Adrenal gland (tissue), 12 donors: Measurements from ENCODE around the gene CILP2. TPM values are rescaled to one million over a fixed set of nuclear protein-coding genes. Genes with fewer than 3 reads are reported as not detected.

Experiments used
- DNase-seq, 7 donors: peaks; one replicate each; pipeline ENCODE4 v3.0.0-alpha.2; 2019 to 2020
- H3K27ac ChIP-seq, 5 donors: fragments of 200-600 bp; sonication (generic) in 4 of 5; 1 replicate in 3 of 5; 2 replicates in 2 of 5; pipeline versions ENCODE4 v1.5.1 to v1.8.0; 2016 to 2020; ENCODE audit warnings: mild to moderate bottlenecking in 1 of 5
- H3K27me3 ChIP-seq: fragments of 200-600 bp; 2 replicates; pipeline ENCODE4 v1.8.0; 2021
- H3K36me3 ChIP-seq, 2 donors: fragments of 200-600 bp; replicated peaks in 1 of 2; 1 replicate in 1 of 2; 2 replicates in 1 of 2; pipeline versions ENCODE4 v1.5.1 to v1.8.0; 2018 to 2022
- H3K4me1 ChIP-seq, 2 donors: fragments of 200-600 bp; replicated peaks in 1 of 2; 1 replicate in 1 of 2; 2 replicates in 1 of 2; pipeline versions ENCODE4 v1.5.1 to v1.8.0; 2018 to 2021
- H3K4me3 ChIP-seq, 4 donors: fragments of 200-600 bp; sonication (generic) in 3 of 4; one replicate each; pipeline ENCODE4 v1.5.1; 2016 to 2018
- H3K9me3 ChIP-seq, 3 donors: fragments of 200-600 bp; sonication (generic) in 1 of 3; replicated peaks in 1 of 3; 1 replicate in 2 of 3; 2 replicates in 1 of 3; pipeline versions ENCODE4 v1.5.1 to v1.8.0; 2016 to 2021
- POLR2A ChIP-seq, 2 donors: fragments of 450-650 bp; IDR thresholded peaks; one replicate each; pipeline ENCODE4 v1.6.1; 2017; ENCODE audit warnings: antibody characterized with exemption in 2 of 2, mild to moderate bottlenecking in 2 of 2, moderate library complexity in 1 of 2
- whole genome bisulfite sequencing, 4 donors: extraction: QIAGEN DNeasy Blood & Tissue Kit in 2 of 4; methylation state at CpG; one replicate each; pipeline versions ENCODE4 v1.1.5 to v1.1.7; 2013 to 2017; 5-methylcytosine and 5-hydroxymethylcytosine counted together
- intact Hi-C, 2 donors: fragments of 100-400 bp; cut with DNase I; formaldehyde crosslinking; loops; one replicate each; pipeline versions ENCODE4 v1.14.1 to v1.15.0; 2022 to 2023
- polyA plus RNA-seq, 3 donors: library from polyadenylated mRNA; stranded (reverse); fragments of 200-250 nt in 2 of 3; fragments of 350-450 nt in 1 of 3; fragmentation: Illumina TruSeq in 1 of 3; extraction: RNeasy Lipid Tissue Mini Kit (QIAGEN cat#74804) in 1 of 3; gene quantifications; one replicate each; pipeline ENCODE4 v1.2.3, GENCODE V29; 2013 to 2014
- total RNA-seq, 9 donors: library from RNA; depleted of rRNA in 4 of 9; stranded (reverse); fragments of >200 nt in 4 of 9; fragments of 120-200 nt in 1 of 9; fragmentation: NEBNext Ultra II Directional in 1 of 9; extraction: Animal tissue kit (Norgen Biotek cat#: 25700) in 1 of 9; gene quantifications; one replicate each; pipeline versions ENCODE4 v1.1.0 to v1.2.4, GENCODE V29; 2013 to 2023
- TF ChIP-seq, protein P1 (sequence below), 6 experiments: fragments of 450-650 bp in 4 of 6; fragments of 200-600 bp in 2 of 6; sonication (generic) in 1 of 6; IDR thresholded peaks; 1 replicate in 5 of 6; 2 replicates in 1 of 6; pipeline versions ENCODE4 v1.5.1 to v1.8.0; 2016 to 2021; ENCODE audit warnings: antibody characterized with exemption in 6 of 6, mild to moderate bottlenecking in 2 of 6, moderate library complexity in 1 of 6
- donor health status: healthy with polysubstance abuse.
- donor health status: Bipolar disorder and iron deficiency.
- donor health status: DM: yes; HTN: yes; CAD: no.
- donor health status: DM: no; HTN: no; CAD: no.
- donor health status: DM: no; HTN: no; CAD: no.
- donor health status: DM: yes; HTN: yes; CAD: no.

The CILP2 gene
- total and polyA plus RNA-seq, 12 donors: 0.13 to 0.43 (median 0.23) TPM; not detected in 8

DNA sequence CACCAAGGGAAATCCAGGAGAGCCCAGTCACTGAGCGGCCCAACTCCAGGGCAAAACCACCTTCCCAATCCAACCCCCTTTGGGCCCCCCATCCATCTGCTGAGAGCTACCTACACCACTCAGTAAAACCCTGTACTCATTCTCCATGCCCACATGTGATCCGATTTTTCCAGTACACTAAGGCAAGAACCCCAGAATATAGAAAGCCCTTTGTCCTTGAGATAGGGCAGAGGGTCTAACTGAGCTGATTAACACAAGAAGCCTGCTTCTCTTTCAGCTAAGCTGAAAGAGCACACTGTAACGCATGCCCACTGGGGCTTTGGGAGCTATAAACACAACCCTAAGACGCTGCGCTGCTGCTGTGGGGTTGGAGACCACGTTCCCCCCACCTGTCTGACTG, 44.4 kb downstream of the CILP2 start:
- TF ChIP-seq POLR2A (IDR thresholded peaks at IDR 0.05): no peak
- TF ChIP-seq, protein P1, sequence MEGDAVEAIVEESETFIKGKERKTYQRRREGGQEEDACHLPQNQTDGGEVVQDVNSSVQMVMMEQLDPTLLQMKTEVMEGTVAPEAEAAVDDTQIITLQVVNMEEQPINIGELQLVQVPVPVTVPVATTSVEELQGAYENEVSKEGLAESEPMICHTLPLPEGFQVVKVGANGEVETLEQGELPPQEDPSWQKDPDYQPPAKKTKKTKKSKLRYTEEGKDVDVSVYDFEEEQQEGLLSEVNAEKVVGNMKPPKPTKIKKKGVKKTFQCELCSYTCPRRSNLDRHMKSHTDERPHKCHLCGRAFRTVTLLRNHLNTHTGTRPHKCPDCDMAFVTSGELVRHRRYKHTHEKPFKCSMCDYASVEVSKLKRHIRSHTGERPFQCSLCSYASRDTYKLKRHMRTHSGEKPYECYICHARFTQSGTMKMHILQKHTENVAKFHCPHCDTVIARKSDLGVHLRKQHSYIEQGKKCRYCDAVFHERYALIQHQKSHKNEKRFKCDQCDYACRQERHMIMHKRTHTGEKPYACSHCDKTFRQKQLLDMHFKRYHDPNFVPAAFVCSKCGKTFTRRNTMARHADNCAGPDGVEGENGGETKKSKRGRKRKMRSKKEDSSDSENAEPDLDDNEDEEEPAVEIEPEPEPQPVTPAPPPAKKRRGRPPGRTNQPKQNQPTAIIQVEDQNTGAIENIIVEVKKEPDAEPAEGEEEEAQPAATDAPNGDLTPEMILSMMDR (IDR thresholded peaks at IDR 0.05): no peak
- 84 to 100% (median 90%) methylated on average over 4 to 6 of the region's 6 CpGs for WGBS, 4 donors

DNA sequence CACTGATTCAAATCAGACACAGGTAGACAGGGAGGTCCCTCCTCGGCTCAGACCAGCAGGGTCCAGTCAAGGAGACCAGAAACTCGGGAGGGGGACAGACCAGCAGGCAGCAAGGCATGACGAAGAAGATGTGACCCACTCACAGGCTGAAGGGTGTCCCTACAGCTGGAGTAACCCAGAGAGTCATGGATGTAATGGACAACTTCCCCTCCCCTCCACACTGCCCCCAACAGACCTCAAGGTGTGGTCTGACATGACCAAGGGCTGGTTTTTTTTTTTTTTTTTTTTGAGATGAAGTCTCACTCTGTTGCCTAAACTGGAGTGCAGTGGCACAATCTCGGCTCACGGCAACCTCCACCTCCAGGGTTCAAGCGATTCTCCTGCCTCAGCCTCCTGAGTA, 46.3 kb downstream of the CILP2 start:
- no peak for DNase-seq
- H3K4me3 ChIP-seq: no peak overlapping the region
- 88 to 94% (median 89%) methylated on average over 6 of the region's 6 CpGs for WGBS, 4 donors
- H3K27me3 ChIP-seq: no peaks in the 10 kb centered on the region
- intact Hi-C loops: no loop called here
- no peaks in the 10 kb centered on the region for H3K9me3 ChIP-seq
- H3K27ac ChIP-seq: no peak overlapping the region
- no peaks in the 10 kb centered on the region for H3K36me3 ChIP-seq
- no peak for TF ChIP-seq POLR2A (IDR thresholded peaks at IDR 0.05)
- TF ChIP-seq, protein P1 (IDR thresholded peaks at IDR 0.05): no peak
- no peaks in the 10 kb centered on the region for H3K4me1 ChIP-seq

More for the DNA sequence above, 44.4 kb downstream of the CILP2 start:
- no peak for DNase-seq
- Histone ChIP-seq H3K27me3 (no peaks in the 10 kb centered on the region), H3K9me3 (no peaks in the 10 kb centered on the region), H3K4me1 (no peaks in the 10 kb centered on the region), H3K36me3 (no peaks in the 10 kb centered on the region), H3K4me3 (no peak overlapping the region), H3K27ac (no peak overlapping the region)
- intact Hi-C loops: no loop called here

DNA sequence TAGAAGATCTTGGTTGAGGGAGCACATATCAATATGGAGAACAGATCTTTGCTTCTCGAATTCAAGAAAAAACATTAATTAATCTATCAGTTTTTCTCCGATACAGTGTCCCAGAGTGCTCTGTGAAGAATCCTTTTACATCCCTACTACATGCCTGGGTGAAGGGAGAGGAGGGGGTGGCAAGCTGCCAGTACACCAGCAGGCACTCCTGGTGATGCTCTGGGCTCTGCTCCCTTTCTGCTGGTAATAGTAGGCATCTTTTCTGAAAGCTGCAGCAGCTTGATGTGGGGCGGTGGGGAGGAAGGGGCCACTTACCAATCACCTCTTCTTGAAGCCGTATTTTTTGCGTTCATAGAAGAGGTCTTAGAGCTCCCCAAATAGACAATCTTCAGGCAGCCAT, 49.7 kb downstream of the CILP2 start:
- Histone ChIP-seq H3K4me3 (no peak overlapping the region), H3K9me3 (no peaks in the 10 kb centered on the region), H3K27me3 (no peaks in the 10 kb centered on the region), H3K27ac (no peak overlapping the region), H3K4me1 (no peaks in the 10 kb centered on the region), H3K36me3 (no peaks in the 10 kb centered on the region)
- DNase-seq: no peak
- TF ChIP-seq, protein P1 (IDR thresholded peaks at IDR 0.05): no peak
- TF ChIP-seq POLR2A (IDR thresholded peaks at IDR 0.05): no peak
- intact Hi-C loops: no loop called here
- 71 to 90% (median 88%) methylated on average over 5 of the region's 5 CpGs for WGBS, 4 donors

DNA sequence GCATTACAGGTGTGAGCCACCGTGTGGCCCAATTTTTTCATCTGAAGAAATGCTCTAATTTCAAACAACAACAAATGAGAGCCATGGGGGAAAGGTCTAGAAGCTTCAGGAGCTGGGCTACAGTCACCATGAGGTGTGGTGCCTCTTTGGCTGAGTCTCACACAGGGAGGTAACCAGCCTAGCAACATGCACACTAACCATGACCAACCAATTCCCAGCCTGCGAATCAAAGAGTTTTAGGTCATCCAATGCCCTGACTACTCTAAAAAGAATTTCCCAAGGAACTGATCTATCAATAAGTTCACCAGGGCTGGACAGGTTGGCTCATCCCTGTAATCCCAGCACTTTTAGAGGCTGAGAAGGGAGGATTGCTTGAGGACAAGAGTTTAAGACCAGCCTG, 50.5 kb downstream of the CILP2 start:
- no peaks in the 10 kb centered on the region for H3K36me3 ChIP-seq
- intact Hi-C loops: no loop called here
- no peak overlapping the region for H3K4me3 ChIP-seq
- no peak overlapping the region for H3K27ac ChIP-seq
- H3K4me1 ChIP-seq: no peaks in the 10 kb centered on the region
- no peak for DNase-seq
- 82 to 94% (median 84%) methylated on average over 2 of the region's 2 CpGs for WGBS, 4 donors
- TF ChIP-seq, protein P1 (IDR thresholded peaks at IDR 0.05): no peak
- no peak for TF ChIP-seq POLR2A (IDR thresholded peaks at IDR 0.05)
- H3K27me3 ChIP-seq: no peaks in the 10 kb centered on the region
- no peaks in the 10 kb centered on the region for H3K9me3 ChIP-seq
